KMS-11 (cell line): ENCODE measurements around the gene LHFPL2.

Experiments
- H2AFZ ChIP-seq: fragments of 200-600 bp; sonication (generic); 2 replicates; pipeline ENCODE4 v1.6.1; 2016; ENCODE audit warnings: antibody characterized with exemption, mixed run types, low read depth
- H3K27ac ChIP-seq: fragments of 200-600 bp; sonication (generic); 2 replicates; pipeline ENCODE4 v1.6.1; 2016; ENCODE audit warnings: mild to moderate bottlenecking, mixed run types
- H3K27me3 ChIP-seq: fragments of 200-600 bp; sonication (generic); 2 replicates; pipeline ENCODE4 v1.6.1; 2017; ENCODE audit warnings: mild to moderate bottlenecking, low read depth, mixed run types, moderate library complexity; ENCODE audit not compliant: insufficient read depth
- H3K36me3 ChIP-seq: fragments of 200-600 bp; sonication (generic); 2 replicates; pipeline ENCODE4 v1.6.1; 2017; ENCODE audit warnings: mild to moderate bottlenecking, mixed run types; ENCODE audit not compliant: insufficient read depth
- H3K4me1 ChIP-seq: fragments of 200-600 bp; sonication (generic); 2 replicates; pipeline ENCODE4 v1.6.1; 2016; ENCODE audit warnings: mild to moderate bottlenecking, low read depth, mixed run types; ENCODE audit not compliant: poor library complexity, severe bottlenecking
- H3K4me2 ChIP-seq: fragments of 200-600 bp; sonication (generic); 2 replicates; pipeline ENCODE4 v1.7.0; 2016; ENCODE audit warnings: mild to moderate bottlenecking, mixed run types
- H3K4me3 ChIP-seq: fragments of 200-600 bp; sonication (generic); IDR thresholded peaks from 2 replicates; pipeline ENCODE4 v1.6.1; 2017; ENCODE audit warnings: low read depth, low read length, mixed read lengths; ENCODE audit not compliant: insufficient read depth
- H3K79me2 ChIP-seq: fragments of 200-600 bp; sonication (generic); 2 replicates; pipeline ENCODE4 v1.6.1; 2016; ENCODE audit warnings: low read depth, mixed run types; ENCODE audit not compliant: insufficient read depth
- H3K9ac ChIP-seq: fragments of 200-600 bp; sonication (generic); 2 replicates; pipeline ENCODE4 v1.6.1; 2016; ENCODE audit warnings: mild to moderate bottlenecking, mixed run types
- H4K20me1 ChIP-seq: fragments of 200-600 bp; sonication (generic); 2 replicates; pipeline ENCODE4 v1.6.1; 2016; ENCODE audit warnings: mild to moderate bottlenecking, mixed run types; ENCODE audit not compliant: insufficient read depth
- TF ChIP-seq, protein P1 (sequence below): fragments of 200-600 bp; sonication (generic); conservative IDR thresholded peaks from 2 replicates; pipeline ENCODE4 v1.6.1; 2017; ENCODE audit warnings: low read depth, mild to moderate bottlenecking, antibody characterized with exemption, low read length, moderate library complexity, mixed read lengths

The LHFPL2 gene

GRCh38 chr5:78628270-78628992 is 20.1 kb downstream of the LHFPL2 start:
- Histone ChIP-seq H3K27ac (no peak overlapping the region), H4K20me1 (no peaks in the 10 kb centered on the region), H3K27me3 (no peaks in the 10 kb centered on the region), H3K4me1 (peaks cover 12% of the 10 kb centered on the region), H3K36me3 (no peaks in the 10 kb centered on the region; the same call in 1 of the 2 replicates), H3K9ac (no peak overlapping the region), H2AFZ (no peak overlapping the region), H3K4me3 (no peak overlapping the region), H3K79me2 (no peaks in the 10 kb centered on the region), H3K4me2 (no peak overlapping the region)
- TF ChIP-seq, protein P1, sequence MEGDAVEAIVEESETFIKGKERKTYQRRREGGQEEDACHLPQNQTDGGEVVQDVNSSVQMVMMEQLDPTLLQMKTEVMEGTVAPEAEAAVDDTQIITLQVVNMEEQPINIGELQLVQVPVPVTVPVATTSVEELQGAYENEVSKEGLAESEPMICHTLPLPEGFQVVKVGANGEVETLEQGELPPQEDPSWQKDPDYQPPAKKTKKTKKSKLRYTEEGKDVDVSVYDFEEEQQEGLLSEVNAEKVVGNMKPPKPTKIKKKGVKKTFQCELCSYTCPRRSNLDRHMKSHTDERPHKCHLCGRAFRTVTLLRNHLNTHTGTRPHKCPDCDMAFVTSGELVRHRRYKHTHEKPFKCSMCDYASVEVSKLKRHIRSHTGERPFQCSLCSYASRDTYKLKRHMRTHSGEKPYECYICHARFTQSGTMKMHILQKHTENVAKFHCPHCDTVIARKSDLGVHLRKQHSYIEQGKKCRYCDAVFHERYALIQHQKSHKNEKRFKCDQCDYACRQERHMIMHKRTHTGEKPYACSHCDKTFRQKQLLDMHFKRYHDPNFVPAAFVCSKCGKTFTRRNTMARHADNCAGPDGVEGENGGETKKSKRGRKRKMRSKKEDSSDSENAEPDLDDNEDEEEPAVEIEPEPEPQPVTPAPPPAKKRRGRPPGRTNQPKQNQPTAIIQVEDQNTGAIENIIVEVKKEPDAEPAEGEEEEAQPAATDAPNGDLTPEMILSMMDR: no peak

GRCh38 chr5:78627766-78628165 is 20.8 kb downstream of the LHFPL2 start:
- TF ChIP-seq, protein P1: no peak
- H3K9ac ChIP-seq: no peak overlapping the region
- H3K79me2 ChIP-seq: no peaks in the 10 kb centered on the region
- H3K36me3 ChIP-seq: no peaks in the 10 kb centered on the region; the same call in 1 of the 2 replicates
- no peaks in the 10 kb centered on the region for H4K20me1 ChIP-seq
- H3K4me1 ChIP-seq: peaks cover 12% of the 10 kb centered on the region
- H3K27ac ChIP-seq: no peak overlapping the region
- no peak overlapping the region for H3K4me3 ChIP-seq
- H3K27me3 ChIP-seq: no peaks in the 10 kb centered on the region
- no peak overlapping the region for H2AFZ ChIP-seq
- H3K4me2 ChIP-seq: no peak overlapping the region

DNA sequence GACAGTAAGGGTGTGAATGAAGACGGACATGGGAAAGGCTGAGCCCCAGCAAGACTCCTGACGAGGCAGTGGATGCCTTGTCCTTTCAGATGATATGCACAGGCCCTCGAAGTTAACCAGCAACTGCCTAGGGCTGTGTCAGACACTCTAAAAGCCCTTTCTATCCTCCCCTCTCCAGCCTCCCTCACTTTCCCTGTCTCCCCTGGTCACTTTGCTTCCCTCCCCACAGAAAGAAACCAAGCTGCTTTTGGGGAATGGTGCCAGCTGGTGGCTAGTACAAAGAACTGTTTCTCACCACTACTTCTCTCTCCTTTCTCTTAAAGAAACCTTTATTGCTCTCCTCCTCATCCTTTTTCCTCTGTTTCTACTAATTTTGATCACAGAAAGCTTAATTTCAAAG is 21.4 kb downstream of the LHFPL2 start:
- no peaks in the 10 kb centered on the region; the same call in 1 of the 2 replicates for H3K36me3 ChIP-seq
- H4K20me1 ChIP-seq: no peaks in the 10 kb centered on the region
- H3K27ac ChIP-seq: no peak overlapping the region
- TF ChIP-seq, protein P1: no peak; the same call in 1 of the 2 replicates
- peaks cover 12% of the 10 kb centered on the region for H3K4me1 ChIP-seq
- no peak overlapping the region for H3K4me3 ChIP-seq
- no peak overlapping the region for H3K4me2 ChIP-seq
- H3K9ac ChIP-seq: no peak overlapping the region
- H3K27me3 ChIP-seq: no peaks in the 10 kb centered on the region
- H2AFZ ChIP-seq: no peak overlapping the region
- H3K79me2 ChIP-seq: no peaks in the 10 kb centered on the region

- Histone ChIP-seq H3K4me1 (peaks cover 12% of the 10 kb centered on the region), H3K9ac (no peak overlapping the region), H3K27ac (no peak overlapping the region), H3K36me3 (no peaks in the 10 kb centered on the region), H3K4me2 (no peak overlapping the region), H3K4me3 (no peak overlapping the region), H2AFZ (no peak overlapping the region), H4K20me1 (no peaks in the 10 kb centered on the region), H3K27me3 (no peaks in the 10 kb centered on the region), H3K79me2 (no peaks in the 10 kb centered on the region)
- TF ChIP-seq, protein P1: no peak
Observed at GRCh38 chr5:78626009-78626571, 22.5 kb downstream of the LHFPL2 start.
